ENCODE results near the gene ZNF341. TPM values are rescaled to one million over a fixed set of nuclear protein-coding genes. Genes with fewer than 3 reads are reported as not detected.
A peak's percentile ranks its signal among the peaks of the same experiment; 100 is the strongest.

The ZNF341 gene
- total and polyA plus RNA-seq, 9 of the 15 experiments (the other 6 are each of a cell fraction or from before 2014, with no cell fraction given): 0.08 to 2.6 (median 1.0) TPM

DNA sequence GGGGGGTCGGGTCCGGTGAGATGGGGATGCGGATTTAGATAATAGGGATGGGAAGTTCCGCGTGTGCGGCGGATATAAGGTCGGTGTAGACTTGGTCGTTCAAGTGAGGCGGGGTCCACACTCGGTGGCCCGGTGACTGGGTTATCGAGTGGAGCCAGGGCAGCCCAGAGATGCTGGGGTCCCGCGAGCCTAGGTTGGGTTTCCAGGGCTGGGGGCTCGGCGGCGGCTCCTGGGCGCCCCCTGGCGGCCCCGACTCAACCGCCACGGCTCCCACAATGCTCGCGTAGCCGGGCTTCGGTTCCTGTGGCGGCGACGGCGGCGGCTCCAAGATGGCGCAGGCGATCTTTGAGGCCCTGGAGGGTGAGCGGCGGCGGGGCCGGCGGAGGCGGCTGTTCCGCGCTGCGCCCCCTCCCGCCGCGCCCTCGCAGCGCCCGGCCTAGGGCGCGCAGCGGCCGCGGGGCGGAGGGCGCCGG lies at the start of gene ZNF341 (continued):
- TF ChIP-seq, protein P1, sequence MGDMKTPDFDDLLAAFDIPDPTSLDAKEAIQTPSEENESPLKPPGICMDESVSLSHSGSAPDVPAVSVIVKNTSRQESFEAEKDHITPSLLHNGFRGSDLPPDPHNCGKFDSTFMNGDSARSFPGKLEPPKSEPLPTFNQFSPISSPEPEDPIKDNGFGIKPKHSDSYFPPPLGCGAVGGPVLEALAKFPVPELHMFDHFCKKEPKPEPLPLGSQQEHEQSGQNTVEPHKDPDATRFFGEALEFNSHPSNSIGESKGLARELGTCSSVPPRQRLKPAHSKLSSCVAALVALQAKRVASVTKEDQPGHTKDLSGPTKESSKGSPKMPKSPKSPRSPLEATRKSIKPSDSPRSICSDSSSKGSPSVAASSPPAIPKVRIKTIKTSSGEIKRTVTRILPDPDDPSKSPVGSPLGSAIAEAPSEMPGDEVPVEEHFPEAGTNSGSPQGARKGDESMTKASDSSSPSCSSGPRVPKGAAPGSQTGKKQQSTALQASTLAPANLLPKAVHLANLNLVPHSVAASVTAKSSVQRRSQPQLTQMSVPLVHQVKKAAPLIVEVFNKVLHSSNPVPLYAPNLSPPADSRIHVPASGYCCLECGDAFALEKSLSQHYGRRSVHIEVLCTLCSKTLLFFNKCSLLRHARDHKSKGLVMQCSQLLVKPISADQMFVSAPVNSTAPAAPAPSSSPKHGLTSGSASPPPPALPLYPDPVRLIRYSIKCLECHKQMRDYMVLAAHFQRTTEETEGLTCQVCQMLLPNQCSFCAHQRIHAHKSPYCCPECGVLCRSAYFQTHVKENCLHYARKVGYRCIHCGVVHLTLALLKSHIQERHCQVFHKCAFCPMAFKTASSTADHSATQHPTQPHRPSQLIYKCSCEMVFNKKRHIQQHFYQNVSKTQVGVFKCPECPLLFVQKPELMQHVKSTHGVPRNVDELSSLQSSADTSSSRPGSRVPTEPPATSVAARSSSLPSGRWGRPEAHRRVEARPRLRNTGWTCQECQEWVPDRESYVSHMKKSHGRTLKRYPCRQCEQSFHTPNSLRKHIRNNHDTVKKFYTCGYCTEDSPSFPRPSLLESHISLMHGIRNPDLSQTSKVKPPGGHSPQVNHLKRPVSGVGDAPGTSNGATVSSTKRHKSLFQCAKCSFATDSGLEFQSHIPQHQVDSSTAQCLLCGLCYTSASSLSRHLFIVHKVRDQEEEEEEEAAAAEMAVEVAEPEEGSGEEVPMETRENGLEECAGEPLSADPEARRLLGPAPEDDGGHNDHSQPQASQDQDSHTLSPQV (IDR thresholded peaks at IDR 0.05): no peak; the same call in 1 of the 2 replicates
- TF ChIP-seq YY1 (IDR thresholded peaks at IDR 0.05; ENCODE audit: borderline replicate concordance in 1 of 3, control insufficient read depth in 1 of 3, extremely low read depth in 1 of 3, insufficient read depth in 3 of 3, insufficient read length in 1 of 3, insufficient replicate concordance in 2 of 3, low read depth in 1 of 3, low read length in 2 of 3): peak; percentile 75 to 94 (median 94)
- TF ChIP-seq, protein P2, sequence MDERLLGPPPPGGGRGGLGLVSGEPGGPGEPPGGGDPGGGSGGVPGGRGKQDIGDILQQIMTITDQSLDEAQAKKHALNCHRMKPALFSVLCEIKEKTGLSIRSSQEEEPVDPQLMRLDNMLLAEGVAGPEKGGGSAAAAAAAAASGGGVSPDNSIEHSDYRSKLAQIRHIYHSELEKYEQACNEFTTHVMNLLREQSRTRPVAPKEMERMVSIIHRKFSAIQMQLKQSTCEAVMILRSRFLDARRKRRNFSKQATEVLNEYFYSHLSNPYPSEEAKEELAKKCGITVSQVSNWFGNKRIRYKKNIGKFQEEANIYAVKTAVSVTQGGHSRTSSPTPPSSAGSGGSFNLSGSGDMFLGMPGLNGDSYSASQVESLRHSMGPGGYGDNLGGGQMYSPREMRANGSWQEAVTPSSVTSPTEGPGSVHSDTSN (CRISPR knock-in tag; IDR thresholded peaks at IDR 0.05; ENCODE audit: low read depth): no peak
- TF ChIP-seq, protein P2 (tag; conservative IDR thresholded peaks at IDR 0.05; ENCODE audit: low read depth): no peak
- no peak for TF ChIP-seq FUS (optimal IDR thresholded peaks at IDR 0.05; ENCODE audit: low read depth, low read length)
- no peak for TF ChIP-seq EGR1 (conservative IDR thresholded peaks at IDR 0.05)
- TF ChIP-seq, protein P3, sequence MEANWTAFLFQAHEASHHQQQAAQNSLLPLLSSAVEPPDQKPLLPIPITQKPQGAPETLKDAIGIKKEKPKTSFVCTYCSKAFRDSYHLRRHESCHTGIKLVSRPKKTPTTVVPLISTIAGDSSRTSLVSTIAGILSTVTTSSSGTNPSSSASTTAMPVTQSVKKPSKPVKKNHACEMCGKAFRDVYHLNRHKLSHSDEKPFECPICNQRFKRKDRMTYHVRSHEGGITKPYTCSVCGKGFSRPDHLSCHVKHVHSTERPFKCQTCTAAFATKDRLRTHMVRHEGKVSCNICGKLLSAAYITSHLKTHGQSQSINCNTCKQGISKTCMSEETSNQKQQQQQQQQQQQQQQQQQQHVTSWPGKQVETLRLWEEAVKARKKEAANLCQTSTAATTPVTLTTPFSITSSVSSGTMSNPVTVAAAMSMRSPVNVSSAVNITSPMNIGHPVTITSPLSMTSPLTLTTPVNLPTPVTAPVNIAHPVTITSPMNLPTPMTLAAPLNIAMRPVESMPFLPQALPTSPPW (CRISPR knock-in tag; IDR thresholded peaks at IDR 0.05): no peak
- no peak for TF ChIP-seq MED1 (CRISPR knock-in tag; IDR thresholded peaks at IDR 0.05; ENCODE audit: borderline replicate concordance)
- TF ChIP-seq KHSRP (IDR thresholded peaks at IDR 0.05): no peak
- TF ChIP-seq, protein P4, sequence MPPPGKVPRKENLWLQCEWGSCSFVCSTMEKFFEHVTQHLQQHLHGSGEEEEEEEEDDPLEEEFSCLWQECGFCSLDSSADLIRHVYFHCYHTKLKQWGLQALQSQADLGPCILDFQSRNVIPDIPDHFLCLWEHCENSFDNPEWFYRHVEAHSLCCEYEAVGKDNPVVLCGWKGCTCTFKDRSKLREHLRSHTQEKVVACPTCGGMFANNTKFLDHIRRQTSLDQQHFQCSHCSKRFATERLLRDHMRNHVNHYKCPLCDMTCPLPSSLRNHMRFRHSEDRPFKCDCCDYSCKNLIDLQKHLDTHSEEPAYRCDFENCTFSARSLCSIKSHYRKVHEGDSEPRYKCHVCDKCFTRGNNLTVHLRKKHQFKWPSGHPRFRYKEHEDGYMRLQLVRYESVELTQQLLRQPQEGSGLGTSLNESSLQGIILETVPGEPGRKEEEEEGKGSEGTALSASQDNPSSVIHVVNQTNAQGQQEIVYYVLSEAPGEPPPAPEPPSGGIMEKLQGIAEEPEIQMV (tag; conservative IDR thresholded peaks at IDR 0.05; ENCODE audit: low read depth): no peak
- no peak for TF ChIP-seq DACH1 (IDR thresholded peaks at IDR 0.05; ENCODE audit: partially characterized antibody)
- TF ChIP-seq, protein P5, sequence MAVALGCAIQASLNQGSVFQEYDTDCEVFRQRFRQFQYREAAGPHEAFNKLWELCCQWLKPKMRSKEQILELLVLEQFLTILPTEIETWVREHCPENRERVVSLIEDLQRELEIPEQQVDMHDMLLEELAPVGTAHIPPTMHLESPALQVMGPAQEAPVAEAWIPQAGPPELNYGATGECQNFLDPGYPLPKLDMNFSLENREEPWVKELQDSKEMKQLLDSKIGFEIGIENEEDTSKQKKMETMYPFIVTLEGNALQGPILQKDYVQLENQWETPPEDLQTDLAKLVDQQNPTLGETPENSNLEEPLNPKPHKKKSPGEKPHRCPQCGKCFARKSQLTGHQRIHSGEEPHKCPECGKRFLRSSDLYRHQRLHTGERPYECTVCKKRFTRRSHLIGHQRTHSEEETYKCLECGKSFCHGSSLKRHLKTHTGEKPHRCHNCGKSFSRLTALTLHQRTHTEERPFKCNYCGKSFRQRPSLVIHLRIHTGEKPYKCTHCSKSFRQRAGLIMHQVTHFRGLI (CRISPR knock-in tag; IDR thresholded peaks at IDR 0.05): no peak
- no peak for TF ChIP-seq HDGF (IDR thresholded peaks at IDR 0.05)
- no peak for TF ChIP-seq NR2C2 (CRISPR knock-in tag; IDR thresholded peaks at IDR 0.05)
- peak; percentile 74; the same call in 1 of the 2 replicates for TF ChIP-seq NR2C2 (tag; IDR thresholded peaks at IDR 0.05)
- TF ChIP-seq PCBP1 (IDR thresholded peaks at IDR 0.05; ENCODE audit: low read depth, low read length, poor library complexity, severe bottlenecking): peak; percentile 1

All from K562 (cell line).